A673 (cell line): ENCODE results near the gene KIF26B. TPM values are rescaled to one million over a fixed set of nuclear protein-coding genes. Genes with fewer than 3 reads are reported as not detected.

ENCODE experiments used
- BruUV-seq: library from RNA; stranded (reverse); fragments of 400-500 nt; replicated peaks from 2 replicates; lab custom pipeline; 2021; lab: Mats Ljungman, UMichigan
- CTCF ChIA-PET: fragments of 300-600 bp; sonication (Branson Sonifier 250); formaldehyde crosslinking; loops from one replicate; lab custom pipeline; 2022; ENCODE audit warnings: antibody characterized with exemption; lab: Charles Lee
- POLR2A ChIA-PET: fragments of 300-600 bp; sonication (Branson Sonifier 250); formaldehyde crosslinking; loops from one replicate; lab custom pipeline; 2022; ENCODE audit warnings: antibody characterized with exemption; ENCODE audit not compliant: low non-redundant PET; lab: Charles Lee
- DNase-seq: peaks from one replicate; pipeline ENCODE4 v3.0.0-alpha.2; 2015; ENCODE audit warnings: low spot score
- H3K27ac ChIP-seq: fragments of 200-600 bp; sonication (generic); 2 replicates; pipeline ENCODE4 v1.5.1; 2016; ENCODE audit warnings: mixed run types, low read depth, mild to moderate bottlenecking, mixed read lengths, antibody characterized with exemption, low read length; ENCODE audit not compliant: poor library complexity, severe bottlenecking
- H3K27me3 ChIP-seq: fragments of 200-600 bp; sonication (generic); replicated peaks from 2 replicates; pipeline ENCODE4 v1.6.1; 2017; ENCODE audit warnings: mixed run types, low read depth, mild to moderate bottlenecking, mixed read lengths, antibody characterized with exemption, low read length; ENCODE audit not compliant: insufficient read depth, poor library complexity
- H3K36me3 ChIP-seq: fragments of 200-600 bp; sonication (generic); 2 replicates; pipeline ENCODE4 v1.6.1; 2016; ENCODE audit warnings: mixed run types, mild to moderate bottlenecking, mixed read lengths, antibody characterized with exemption, low read length; ENCODE audit not compliant: insufficient read depth, poor library complexity, severe bottlenecking
- H3K4me1 ChIP-seq: fragments of 200-600 bp; sonication (generic); 2 replicates; pipeline ENCODE4 v1.6.1; 2017; ENCODE audit warnings: mixed run types, mild to moderate bottlenecking, mixed read lengths, antibody characterized with exemption, low read length; ENCODE audit not compliant: insufficient read depth, poor library complexity, severe bottlenecking
- H3K4me3 ChIP-seq: fragments of 200-600 bp; sonication (generic); 2 replicates; pipeline ENCODE4 v1.5.1; 2016; ENCODE audit warnings: low read depth, mixed run types, mild to moderate bottlenecking, mixed read lengths, low read length; ENCODE audit not compliant: poor library complexity, severe bottlenecking
- H3K9me3 ChIP-seq: fragments of 200-600 bp; sonication (generic); 2 replicates; pipeline ENCODE4 v1.6.1; 2016; ENCODE audit warnings: mixed run types, low read depth, mild to moderate bottlenecking, mixed read lengths, antibody characterized with exemption, low read length; ENCODE audit not compliant: poor library complexity, severe bottlenecking
- CTCF ChIP-seq: fragments of 300-800, 200-600 bp; sonication (generic); conservative IDR thresholded peaks from 2 replicates; pipeline ENCODE4 v1.5.1; 2017; ENCODE audit warnings: low read depth, mild to moderate bottlenecking, antibody characterized with exemption, low read length, moderate library complexity, mixed read lengths
- EZH2 ChIP-seq: fragments of 200-600 bp; sonication (generic); IDR thresholded peaks from 2 replicates; pipeline ENCODE4 v1.6.1; 2017; ENCODE audit warnings: borderline replicate concordance, low read depth, mild to moderate bottlenecking, mixed read lengths, antibody characterized with exemption, low read length; ENCODE audit not compliant: poor library complexity, severe bottlenecking
- intact Hi-C: fragments of 100-400 bp; cut with micrococcal nuclease; formaldehyde crosslinking; loops from one replicate; pipeline ENCODE4 v1.10.0; 2022; ENCODE audit not compliant: unreplicated experiment
- total RNA-seq: library from RNA; stranded (reverse); gene quantifications from 2 replicates; pipeline ENCODE4 v1.2.3, GENCODE V29; 2021

KIF26B gene
- total RNA-seq, 1 experiment from 2014 or later, result not detected

DNA sequence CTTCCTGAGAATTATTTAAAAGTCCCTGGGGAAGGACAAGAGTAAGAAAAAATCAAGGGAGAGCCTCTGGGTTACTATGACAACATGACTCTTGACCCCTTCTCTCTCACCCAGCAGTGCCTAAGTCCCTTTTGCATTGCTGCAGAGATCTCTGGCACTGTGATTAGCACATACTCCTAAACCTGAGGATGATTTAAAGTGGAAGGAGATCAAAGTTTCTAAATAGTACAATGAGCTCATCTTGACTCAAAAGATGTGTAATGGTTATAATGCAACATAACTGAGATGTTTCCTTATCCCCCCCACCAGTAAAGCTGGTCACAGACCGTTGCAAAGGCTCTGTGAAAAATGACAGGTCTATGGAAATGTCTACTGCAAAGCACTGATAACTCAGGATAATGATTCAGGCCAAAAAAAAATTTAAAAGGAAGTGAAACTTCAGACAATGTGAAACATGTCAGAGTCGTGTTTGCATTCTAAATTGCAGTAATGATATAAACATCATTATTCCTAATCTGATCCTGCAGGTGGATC lies 519.2 kb downstream of the KIF26B start:
- ChIA-PET CTCF (interaction anchor here (0.6 kb wide), 1 partner anchor 293 kb away, joined by 14 read pairs; no protein-coding TSS in a partner anchor), POLR2A (no interaction called here)
- Histone ChIP-seq H3K4me3 (no peak overlapping the region), H3K27me3 (no peaks in the 10 kb centered on the region), H3K27ac (no peak overlapping the region), H3K4me1 (no peaks in the 10 kb centered on the region), H3K9me3 (no peaks in the 10 kb centered on the region), H3K36me3 (no peaks in the 10 kb centered on the region)
- TF ChIP-seq CTCF, result no peak
- TF ChIP-seq EZH2, result no peak
- intact Hi-C loops, result no loop called here
- DNase-seq, result no peak
- no TSS peak for BruUV-seq

DNA sequence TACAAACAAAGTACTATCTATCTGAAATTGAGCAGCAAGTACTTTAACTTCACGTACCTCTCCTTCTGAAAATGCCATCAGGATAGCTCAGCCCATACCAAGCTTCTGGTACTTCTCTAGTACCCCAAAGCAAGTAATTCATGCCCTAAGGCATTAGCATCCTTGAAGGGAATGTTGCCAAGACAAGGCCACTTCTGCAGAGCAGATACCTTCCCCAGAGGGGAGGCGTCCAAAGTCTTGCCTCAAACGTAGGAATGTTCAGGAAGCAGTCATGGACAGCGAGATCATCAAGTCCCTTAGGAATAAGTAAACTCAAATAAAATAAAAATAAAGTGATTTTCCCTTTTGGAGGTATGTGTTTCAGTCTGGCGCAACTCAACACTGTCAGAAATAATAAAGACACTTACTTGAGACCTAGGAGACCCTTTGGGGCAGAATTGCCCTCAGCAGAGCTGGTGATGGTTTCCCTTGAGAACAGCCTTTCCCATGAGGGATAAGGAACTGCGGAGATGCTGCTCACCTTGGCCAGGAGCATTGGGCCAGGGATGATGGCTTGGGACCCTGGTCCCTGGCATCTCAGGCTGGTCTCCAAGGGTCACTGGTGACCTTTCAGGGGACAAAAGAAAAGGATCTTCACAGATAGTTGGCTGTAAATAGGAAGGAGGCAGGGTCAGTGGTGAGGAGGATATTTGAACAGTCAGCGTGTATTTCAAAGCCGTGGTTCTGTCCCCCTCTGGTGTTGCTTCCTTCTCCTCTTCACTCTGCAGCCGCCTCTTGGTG lies 522.9 kb downstream of the KIF26B start:
- Histone ChIP-seq H3K27me3 (no peaks in the 10 kb centered on the region), H3K36me3 (no peaks in the 10 kb centered on the region), H3K27ac (no peak overlapping the region), H3K4me3 (no peak overlapping the region), H3K9me3 (no peaks in the 10 kb centered on the region), H3K4me1 (no peaks in the 10 kb centered on the region)
- POLR2A ChIA-PET, result no interaction called here
- DNase-seq, result no peak
- intact Hi-C loops, result no loop called here
- TF ChIP-seq EZH2 (no peak), CTCF (no peak)
- BruUV-seq, result no TSS peak
- CTCF ChIA-PET, result no interaction called here

GRCh38 chr1:245678860-245679411 lies 524.2 kb downstream of the KIF26B start:
- Histone ChIP-seq H3K27ac (no peak overlapping the region), H3K27me3 (no peaks in the 10 kb centered on the region), H3K9me3 (no peaks in the 10 kb centered on the region), H3K4me1 (no peaks in the 10 kb centered on the region), H3K4me3 (no peak overlapping the region), H3K36me3 (no peaks in the 10 kb centered on the region)
- POLR2A ChIA-PET, result no interaction called here
- CTCF ChIA-PET, result no interaction called here
- TF ChIP-seq CTCF (no peak), EZH2 (no peak)
- DNase-seq, result no peak
- intact Hi-C loops, result no loop called here
- no TSS peak for BruUV-seq
